K562 (cell line): ENCODE results near the gene MYH11.

Source experiments
- SMARCE1 ChIP-seq: fragments of 450-650 bp; IDR thresholded peaks from 2 replicates; pipeline ENCODE4 v1.7.1; 2016; ENCODE audit warnings: mild to moderate bottlenecking
- SRF ChIP-seq, 2 experiments: fragments of 250-450, 450-650 bp in 1 of 2; sonication (Bioruptor Pico) in 1 of 2; sonication (generic) in 1 of 2; formaldehyde crosslinking; IDR thresholded peaks; 2 replicates each; pipeline versions ENCODE4 v1.5.0 to v1.5.1; 2020 to 2022; ENCODE audit warnings: mild to moderate bottlenecking in 1 of 2, missing genetic modification reagents in 1 of 2

DNA sequence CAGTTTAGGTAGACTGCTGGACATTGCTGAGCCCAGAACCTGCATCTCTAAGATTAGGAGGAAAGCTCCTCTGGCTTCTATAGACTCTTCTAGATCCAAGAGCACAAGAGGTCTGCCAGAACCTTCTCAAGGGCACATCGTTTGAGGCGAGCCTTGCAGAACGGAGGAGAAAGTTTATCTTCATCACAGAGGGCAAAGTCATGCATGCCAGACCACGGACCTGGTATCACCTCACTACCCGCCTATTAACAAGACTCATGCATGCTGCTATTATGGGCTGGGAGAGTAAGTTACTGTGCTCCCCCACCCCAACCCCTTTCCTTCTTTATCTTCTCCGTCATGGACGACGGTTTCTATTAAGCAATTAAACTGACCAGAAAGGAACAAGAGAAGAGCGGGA, 23.3 kb downstream of the MYH11 start:
- TF ChIP-seq SMARCE1 (no peak), SRF (CRISPR knock-in tag; IDR thresholded peaks at IDR 0.05) (no peak)
